Measurements from ENCODE around the gene BIVM. TPM values are rescaled to one million over a fixed set of nuclear protein-coding genes. Genes with fewer than 3 reads are reported as not detected.

Gene BIVM
- polyA plus RNA-seq, 1 of the 3 experiments (the other 2 are of a cell fraction): 8.8 TPM

DNA sequence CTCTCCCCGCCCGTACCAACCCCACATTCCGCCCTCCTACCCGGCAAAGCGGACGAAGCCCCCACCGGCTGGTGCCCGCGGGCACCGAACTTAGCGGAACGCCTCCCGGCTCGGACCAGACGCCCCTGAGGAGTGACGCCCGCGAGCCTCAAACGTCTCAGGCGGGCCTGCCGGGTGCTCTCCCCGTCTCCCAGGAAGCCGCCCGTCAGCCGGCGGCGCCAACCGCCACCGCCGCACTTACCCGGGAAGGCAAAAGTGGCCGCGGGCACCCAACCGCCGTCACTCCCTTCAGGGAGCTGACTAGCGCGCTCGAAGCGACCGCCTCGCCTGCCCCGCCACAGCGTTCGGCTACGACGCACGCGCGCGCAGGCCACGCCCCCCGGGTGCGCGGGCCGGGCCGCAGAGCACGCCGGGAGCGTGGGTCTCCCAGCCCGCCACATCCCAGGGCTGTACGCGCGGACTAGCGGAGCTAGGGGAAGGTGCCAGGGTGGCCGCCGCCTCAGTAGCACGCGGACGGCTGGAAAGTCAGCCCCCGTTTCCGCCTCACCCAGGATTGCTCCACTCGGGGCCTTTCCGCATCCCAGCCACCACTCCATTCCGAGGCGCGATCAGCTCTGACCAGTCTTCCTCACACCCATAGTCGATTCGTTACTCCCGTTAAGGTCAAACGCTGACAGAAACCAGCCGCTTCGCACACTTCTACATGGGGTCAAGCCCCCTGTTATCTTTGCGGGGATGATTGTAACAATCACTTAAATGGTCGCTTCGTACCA is 25.3 kb upstream of the BIVM start, which contains the start of gene TEX30 (continued):
- TF ChIP-seq, protein P1, sequence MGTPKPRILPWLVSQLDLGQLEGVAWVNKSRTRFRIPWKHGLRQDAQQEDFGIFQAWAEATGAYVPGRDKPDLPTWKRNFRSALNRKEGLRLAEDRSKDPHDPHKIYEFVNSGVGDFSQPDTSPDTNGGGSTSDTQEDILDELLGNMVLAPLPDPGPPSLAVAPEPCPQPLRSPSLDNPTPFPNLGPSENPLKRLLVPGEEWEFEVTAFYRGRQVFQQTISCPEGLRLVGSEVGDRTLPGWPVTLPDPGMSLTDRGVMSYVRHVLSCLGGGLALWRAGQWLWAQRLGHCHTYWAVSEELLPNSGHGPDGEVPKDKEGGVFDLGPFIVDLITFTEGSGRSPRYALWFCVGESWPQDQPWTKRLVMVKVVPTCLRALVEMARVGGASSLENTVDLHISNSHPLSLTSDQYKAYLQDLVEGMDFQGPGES (IDR thresholded peaks at IDR 0.05; ENCODE audit: low read depth, low read length): no peak
- TF ChIP-seq, protein P2, sequence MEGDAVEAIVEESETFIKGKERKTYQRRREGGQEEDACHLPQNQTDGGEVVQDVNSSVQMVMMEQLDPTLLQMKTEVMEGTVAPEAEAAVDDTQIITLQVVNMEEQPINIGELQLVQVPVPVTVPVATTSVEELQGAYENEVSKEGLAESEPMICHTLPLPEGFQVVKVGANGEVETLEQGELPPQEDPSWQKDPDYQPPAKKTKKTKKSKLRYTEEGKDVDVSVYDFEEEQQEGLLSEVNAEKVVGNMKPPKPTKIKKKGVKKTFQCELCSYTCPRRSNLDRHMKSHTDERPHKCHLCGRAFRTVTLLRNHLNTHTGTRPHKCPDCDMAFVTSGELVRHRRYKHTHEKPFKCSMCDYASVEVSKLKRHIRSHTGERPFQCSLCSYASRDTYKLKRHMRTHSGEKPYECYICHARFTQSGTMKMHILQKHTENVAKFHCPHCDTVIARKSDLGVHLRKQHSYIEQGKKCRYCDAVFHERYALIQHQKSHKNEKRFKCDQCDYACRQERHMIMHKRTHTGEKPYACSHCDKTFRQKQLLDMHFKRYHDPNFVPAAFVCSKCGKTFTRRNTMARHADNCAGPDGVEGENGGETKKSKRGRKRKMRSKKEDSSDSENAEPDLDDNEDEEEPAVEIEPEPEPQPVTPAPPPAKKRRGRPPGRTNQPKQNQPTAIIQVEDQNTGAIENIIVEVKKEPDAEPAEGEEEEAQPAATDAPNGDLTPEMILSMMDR (IDR thresholded peaks at IDR 0.05): no peak
- TF ChIP-seq SMC3 (IDR thresholded peaks at IDR 0.05; ENCODE audit: low read depth, low read length) (peak; percentile 19; the same call in 1 of the 2 replicates), FOSL2 (IDR thresholded peaks at IDR 0.05; ENCODE audit: borderline replicate concordance, low read depth) (no peak), MXI1 (IDR thresholded peaks at IDR 0.05; ENCODE audit: low read depth, low read length) (peak; percentile 77; the same call in 1 of the 2 replicates), RFX5 (IDR thresholded peaks at IDR 0.05; ENCODE audit: low read length) (no peak), GATA2 (CRISPR knock-in tag; IDR thresholded peaks at IDR 0.05) (no peak)
- TF ChIP-seq, protein P3, sequence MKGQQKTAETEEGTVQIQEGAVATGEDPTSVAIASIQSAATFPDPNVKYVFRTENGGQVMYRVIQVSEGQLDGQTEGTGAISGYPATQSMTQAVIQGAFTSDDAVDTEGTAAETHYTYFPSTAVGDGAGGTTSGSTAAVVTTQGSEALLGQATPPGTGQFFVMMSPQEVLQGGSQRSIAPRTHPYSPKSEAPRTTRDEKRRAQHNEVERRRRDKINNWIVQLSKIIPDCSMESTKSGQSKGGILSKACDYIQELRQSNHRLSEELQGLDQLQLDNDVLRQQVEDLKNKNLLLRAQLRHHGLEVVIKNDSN (IDR thresholded peaks at IDR 0.05; ENCODE audit: borderline replicate concordance, low read depth): no peak

DNA sequence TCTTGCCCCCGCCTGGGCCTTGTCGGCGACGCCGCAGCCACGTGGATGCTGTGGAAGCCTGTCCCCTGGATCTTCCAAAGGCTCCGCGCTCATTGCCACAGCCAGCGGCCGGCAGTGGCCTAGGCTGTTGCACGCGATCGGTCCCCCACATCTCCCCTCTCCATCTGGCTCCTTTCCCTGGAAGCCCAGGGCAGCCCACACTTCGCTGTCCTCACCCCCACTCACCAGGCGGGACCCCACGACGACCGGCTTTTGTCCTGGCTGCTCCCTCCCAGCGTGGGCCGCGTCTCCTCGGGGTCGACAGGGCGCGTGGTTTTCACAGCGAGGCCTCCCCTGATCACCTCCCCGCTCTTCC is 24.7 kb upstream of the BIVM start:
- CTCF ChIA-PET: interaction anchor here (0.7 to 2.0 kb wide), 5 partner anchors 25 to 97 kb away, joined by 3 to 6 read pairs (median 3); partner anchors contain the start of gene ERCC5
- H3K36me3 ChIP-seq (replicated peaks in 1 of 2; ENCODE audit: control insufficient read depth in 1 of 2, insufficient read depth in 2 of 2, low read length in 1 of 2): no peaks in the 10 kb centered on the region
- H3K27ac ChIP-seq (ENCODE audit: low read depth in 2 of 2, low read length in 1 of 2): peak overlapping the region; percentile 77 to 88; a peak in 3 of 4 replicates
- H3K9me2 ChIP-seq: no peaks in the 10 kb centered on the region
- peak overlapping the region; percentile 89 for H3K4me2 ChIP-seq
- no peaks in the 10 kb centered on the region for H3K9me3 ChIP-seq
- H3K4me3 ChIP-seq (ENCODE audit: low read depth in 2 of 2, low read length in 1 of 2): peak overlapping the region; percentile 80 to 91
- POLR2A ChIA-PET: interaction anchor here (1.2 to 2.0 kb wide), 2 partner anchors 21 to 26 kb away, joined by 3 to 7 read pairs; no protein-coding TSS in a partner anchor
- H3K4me1 ChIP-seq (ENCODE audit: control insufficient read depth in 1 of 2, insufficient read depth in 2 of 2, low read depth in 1 of 2, low read length in 1 of 2): peaks cover 0 to 11% of the 10 kb centered on the region in 2 experiments; a peak in 2 of 4 replicates
- no peaks in the 10 kb centered on the region for H4K20me1 ChIP-seq (ENCODE audit: insufficient read depth)
- 89% methylated on average over 23 of the region's 27 CpGs for WGBS (ENCODE audit: low lambda C conversion rate)
- H3K9ac ChIP-seq: peak overlapping the region; percentile 77
- no peak for DNase-seq
- no peaks in the 10 kb centered on the region for H3K27me3 ChIP-seq (ENCODE audit: insufficient read depth)
- H2AFZ ChIP-seq (ENCODE audit: low read depth): peak overlapping the region; percentile 94
- no peak for TF ChIP-seq CHD2 (IDR thresholded peaks at IDR 0.05; ENCODE audit: low read length, partially characterized antibody)
- H3F3A ChIP-seq (replicated peaks; ENCODE audit: insufficient read depth): peaks cover 5% of the 10 kb centered on the region
- H3K79me2 ChIP-seq (ENCODE audit: insufficient read depth): peaks cover 20% of the 10 kb centered on the region; the same call in 1 of the 2 replicates

Measured in SK-N-SH (cell line).